GM12878 (cell line): ENCODE data around the gene TRERF1. TPM values are rescaled to one million over a fixed set of nuclear protein-coding genes. Genes with fewer than 3 reads are reported as not detected.

ENCODE experiments used
- ATAC-seq: fragments of 200-7000 bp; cut with Tn5 transposase; 3 replicates; pipeline ENCODE4 v1.9.1; 2020; ENCODE audit warnings: mild to moderate bottlenecking, moderate library complexity
- BruUV-seq: library from RNA; stranded (reverse); fragments of 400-500 nt; replicated peaks from 2 replicates; lab custom pipeline; 2021; lab: Mats Ljungman, UMichigan
- CTCF ChIA-PET: fragments of 300-600 bp; sonication (Branson Sonifier 250); formaldehyde crosslinking; extraction: SDS; loops from one replicate; lab custom pipeline; 2021; ENCODE audit warnings: inconsistent platforms; lab: Yijun Ruan, JAX
- POLR2A ChIA-PET: fragments of 350-600 bp; formaldehyde crosslinking; extraction: SDS; loops from one replicate; lab custom pipeline; 2021; ENCODE audit warnings: inconsistent platforms; lab: Charles Lee
- RAD21 ChIA-PET: fragments of 300-600 bp; sonication (Branson Sonifier 250); formaldehyde crosslinking; loops from one replicate; lab custom pipeline; 2023; ENCODE audit warnings: antibody characterized with exemption; ENCODE audit not compliant: unreplicated experiment; lab: Charles Lee
- SMC1A ChIA-PET: fragments of 300-600 bp; sonication (Branson Sonifier 250); formaldehyde crosslinking; loops from one replicate; lab custom pipeline; 2023; ENCODE audit not compliant: unreplicated experiment, uncharacterized antibody; lab: Charles Lee
- DNase-seq: peaks from one replicate; pipeline ENCODE4 v3.0.0-alpha.2; 2011; ENCODE audit warnings: low read depth, low spot score
- FAIRE-seq: peaks from 3 replicates; lab custom pipeline; 2011; peaks lifted over from hg19 to GRCh38; lab: Jason Lieb, UNC
- H2AFZ ChIP-seq: 2 replicates; pipeline ENCODE4 v1.6.0; 2011; ENCODE audit warnings: low read depth, low read length, control low read depth; ENCODE audit not compliant: control insufficient read depth
- H3K27ac ChIP-seq: 2 replicates; pipeline ENCODE4 v1.5.1; 2011; ENCODE audit warnings: control low read depth; ENCODE audit not compliant: control insufficient read depth, insufficient read depth
- H3K27me3 ChIP-seq, 2 experiments: replicated peaks in 1 of 2; 2 replicates each; pipeline versions ENCODE4 v1.6.0 to v1.6.1; 2011; ENCODE audit warnings: low read length in 1 of 2; ENCODE audit not compliant: control insufficient read depth in 2 of 2, insufficient read depth in 2 of 2
- H3K36me3 ChIP-seq, 2 experiments: 2 replicates each; pipeline ENCODE4 v1.5.1; 2011; ENCODE audit warnings: low read length in 1 of 2; ENCODE audit not compliant: control insufficient read depth in 2 of 2, insufficient read depth in 2 of 2
- H3K4me1 ChIP-seq: 2 replicates; pipeline ENCODE4 v1.6.1; 2011; ENCODE audit warnings: mild to moderate bottlenecking, low read length, moderate library complexity, mixed read lengths; ENCODE audit not compliant: control insufficient read depth, insufficient read depth
- H3K4me2 ChIP-seq: 2 replicates; pipeline ENCODE4 v1.6.0; 2011; ENCODE audit warnings: control low read depth; ENCODE audit not compliant: control insufficient read depth, insufficient read depth
- H3K4me3 ChIP-seq: fragments of 200-600 bp; sonication (generic); 2 replicates; pipeline ENCODE4 v1.5.1; 2016
- H3K79me2 ChIP-seq: 2 replicates; pipeline ENCODE4 v1.6.0; 2011; ENCODE audit warnings: low read length; ENCODE audit not compliant: control insufficient read depth, insufficient read depth
- H3K9ac ChIP-seq: 2 replicates; pipeline ENCODE4 v1.8.0; 2011; ENCODE audit warnings: low read length, control low read depth, mixed read lengths; ENCODE audit not compliant: control insufficient read depth, insufficient read depth
- H3K9me3 ChIP-seq: replicated peaks from 3 replicates; pipeline ENCODE4 v1.5.1; 2011; ENCODE audit warnings: mild to moderate bottlenecking, low read length; ENCODE audit not compliant: control insufficient read depth, insufficient read depth
- H4K20me1 ChIP-seq: 2 replicates; pipeline ENCODE4 v1.6.0; 2011; ENCODE audit not compliant: control insufficient read depth, insufficient read depth
- ATF7 ChIP-seq: fragments of 450-650 bp; IDR thresholded peaks from 2 replicates; pipeline ENCODE4 v1.6.1; 2016; ENCODE audit warnings: low read depth, mild to moderate bottlenecking
- NFIC ChIP-seq: IDR thresholded peaks from 2 replicates; pipeline ENCODE4 v1.6.1; 2012; ENCODE audit warnings: low read depth, mild to moderate bottlenecking, inconsistent platforms, low read length, moderate library complexity
- PML ChIP-seq: IDR thresholded peaks from 2 replicates; pipeline ENCODE4 v1.6.1; 2012; ENCODE audit warnings: low read length, inconsistent platforms
- PRDM15 ChIP-seq: fragments of 450-650 bp; formaldehyde crosslinking; IDR thresholded peaks from 2 replicates; pipeline ENCODE4 v1.4.0; 2020; ENCODE audit warnings: mild to moderate bottlenecking, moderate library complexity
- SKIL ChIP-seq: fragments of 450-650 bp; IDR thresholded peaks from 2 replicates; pipeline ENCODE4 v1.6.1; 2017; ENCODE audit warnings: mild to moderate bottlenecking, low read depth, inconsistent platforms; ENCODE audit not compliant: poor library complexity, severe bottlenecking
- STAT1 ChIP-seq: fragments of 450-650 bp; conservative IDR thresholded peaks from 2 replicates; pipeline ENCODE4 v1.6.1; 2014; ENCODE audit warnings: antibody characterized with exemption, mild to moderate bottlenecking
- TBL1XR1 ChIP-seq: IDR thresholded peaks from 2 replicates; pipeline ENCODE4 v1.6.1; 2012; ENCODE audit warnings: low read depth, low read length, improper control_type of control experiment
- TCF12 ChIP-seq: IDR thresholded peaks from 2 replicates; pipeline ENCODE4 v1.6.1; 2011; ENCODE audit warnings: low read depth, mild to moderate bottlenecking, low read length
- WRNIP1 ChIP-seq: IDR thresholded peaks from 2 replicates; pipeline ENCODE4 v1.6.1; 2011; ENCODE audit warnings: low read depth, low read length, improper control_type of control experiment, borderline replicate concordance
- ZBTB4 ChIP-seq: fragments of 450-650 bp; formaldehyde crosslinking; IDR thresholded peaks from 2 replicates; pipeline ENCODE4 v1.4.0; 2022; ENCODE audit warnings: mild to moderate bottlenecking, moderate library complexity
- ZNF217 ChIP-seq: fragments of 450-650 bp; IDR thresholded peaks from 2 replicates; pipeline ENCODE4 v1.6.1; 2017; ENCODE audit warnings: antibody characterized with exemption, mild to moderate bottlenecking
- ZNF384 ChIP-seq: IDR thresholded peaks from 2 replicates; pipeline ENCODE4 v1.6.1; 2012; ENCODE audit warnings: low read depth, mild to moderate bottlenecking, low read length, improper control_type of control experiment, borderline replicate concordance
- WGBS: methylation state at CpG from one replicate; pipeline ENCODE4 v1.1.6; 2016; ENCODE audit warnings: low lambda C conversion rate; ENCODE audit not compliant: insufficient replicate concordance, insufficient coverage; ENCODE audit errors: missing lambda C conversion rate; 5-methylcytosine and 5-hydroxymethylcytosine counted together
- in situ Hi-C: fragments of 300-500 bp; cut with MboI; formaldehyde crosslinking; loops from 9 replicates; pipeline ENCODE4 v1.14.3; 2018; ENCODE audit warnings: mixed read lengths
- intact Hi-C: fragments of 100-400 bp; cut with micrococcal nuclease; formaldehyde crosslinking; loops from one replicate; pipeline ENCODE4 v1.14.2; 2022; ENCODE audit not compliant: unreplicated experiment
- polyA plus RNA-seq, 11 experiments: library from polyadenylated mRNA; depleted of rRNA in 4 of 11; unstranded in 6 of 11; stranded (reverse) in 5 of 11; fragments of >200 nt; fragmentation: Nextera tagmentation in 4 of 11; fragmentation: Illumina TruSeq in 1 of 11; extraction: Ambion mirVana in 4 of 11; extraction: Trizol in 1 of 11; gene quantifications; 1 replicate in 1 of 11; 2 replicates in 10 of 11; pipeline versions ENCODE4 v1.2.1 to v1.2.3, GENCODE V29; 2011 to 2016; ENCODE audit warnings: inconsistent platforms in 2 of 11, missing spikeins in 2 of 11, low read depth in 1 of 11
- total RNA-seq, 4 experiments: library from RNA; depleted of rRNA in 3 of 4; stranded (reverse); fragments of >200 nt in 3 of 4; fragmentation: Illumina TruSeq in 1 of 4; extraction: Trizol in 1 of 4; gene quantifications; 2 replicates each; pipeline versions ENCODE4 v1.2.1 to v1.2.3, GENCODE V29; 2013 to 2021
- TF ChIP-seq, protein P1 (sequence below): fragments of 450-650 bp; IDR thresholded peaks from 2 replicates; pipeline ENCODE4 v1.6.1; 2017; ENCODE audit warnings: antibody characterized with exemption, mild to moderate bottlenecking, moderate library complexity

TRERF1 gene
- total and polyA plus RNA-seq, 10 of the 15 experiments (the other 5 are each of a cell fraction or from before 2014, with no cell fraction given) = 2.2 to 19.4 (median 7.2) TPM

GRCh38 chr6:42257063-42257462, 194.7 kb downstream of the TRERF1 start:
- ChIA-PET SMC1A (interaction anchor here (1.1 kb wide), 1 partner anchor 22 kb away, joined by 3 read pairs; no protein-coding TSS in a partner anchor), POLR2A (no interaction called here), CTCF (no interaction called here), RAD21 (no interaction called here)
- no peak overlapping the region for H3K4me3 ChIP-seq
- no peak overlapping the region for H2AFZ ChIP-seq
- 82% methylated on average over 3 of the region's 3 CpGs for WGBS
- H3K9me3 ChIP-seq = no peaks in the 10 kb centered on the region
- no peaks in the 10 kb centered on the region for H3K27me3 ChIP-seq
- H3K27ac ChIP-seq = no peak overlapping the region
- intact Hi-C loops = no loop called here
- no peak for ATAC-seq
- no peak for DNase-seq
- no TSS peak for BruUV-seq
- no peak overlapping the region for H3K4me2 ChIP-seq
- FAIRE-seq = no peak
- H3K36me3 ChIP-seq = peaks cover 0 to 7% of the 10 kb centered on the region in 2 experiments; a peak in 2 of 4 replicates
- H3K9ac ChIP-seq = no peak overlapping the region
- no peaks in the 10 kb centered on the region for H3K4me1 ChIP-seq
- H4K20me1 ChIP-seq = no peaks in the 10 kb centered on the region
- in situ Hi-C loops = no loop called here
- H3K79me2 ChIP-seq = no peaks in the 10 kb centered on the region
- TF ChIP-seq SKIL (no peak), ATF7 (no peak), PML (no peak), WRNIP1 (no peak), TBL1XR1 (no peak), ZNF384 (no peak), TCF12 (no peak), ZBTB4 (CRISPR knock-in tag) (no peak), STAT1 (no peak), ZNF217 (no peak), NFIC (no peak), PRDM15 (CRISPR knock-in tag) (no peak)
- TF ChIP-seq, protein P1, sequence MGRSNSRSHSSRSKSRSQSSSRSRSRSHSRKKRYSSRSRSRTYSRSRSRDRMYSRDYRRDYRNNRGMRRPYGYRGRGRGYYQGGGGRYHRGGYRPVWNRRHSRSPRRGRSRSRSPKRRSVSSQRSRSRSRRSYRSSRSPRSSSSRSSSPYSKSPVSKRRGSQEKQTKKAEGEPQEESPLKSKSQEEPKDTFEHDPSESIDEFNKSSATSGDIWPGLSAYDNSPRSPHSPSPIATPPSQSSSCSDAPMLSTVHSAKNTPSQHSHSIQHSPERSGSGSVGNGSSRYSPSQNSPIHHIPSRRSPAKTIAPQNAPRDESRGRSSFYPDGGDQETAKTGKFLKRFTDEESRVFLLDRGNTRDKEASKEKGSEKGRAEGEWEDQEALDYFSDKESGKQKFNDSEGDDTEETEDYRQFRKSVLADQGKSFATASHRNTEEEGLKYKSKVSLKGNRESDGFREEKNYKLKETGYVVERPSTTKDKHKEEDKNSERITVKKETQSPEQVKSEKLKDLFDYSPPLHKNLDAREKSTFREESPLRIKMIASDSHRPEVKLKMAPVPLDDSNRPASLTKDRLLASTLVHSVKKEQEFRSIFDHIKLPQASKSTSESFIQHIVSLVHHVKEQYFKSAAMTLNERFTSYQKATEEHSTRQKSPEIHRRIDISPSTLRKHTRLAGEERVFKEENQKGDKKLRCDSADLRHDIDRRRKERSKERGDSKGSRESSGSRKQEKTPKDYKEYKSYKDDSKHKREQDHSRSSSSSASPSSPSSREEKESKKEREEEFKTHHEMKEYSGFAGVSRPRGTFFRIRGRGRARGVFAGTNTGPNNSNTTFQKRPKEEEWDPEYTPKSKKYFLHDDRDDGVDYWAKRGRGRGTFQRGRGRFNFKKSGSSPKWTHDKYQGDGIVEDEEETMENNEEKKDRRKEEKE = no peak
